NCI-H510A treated with DMSO at 0.1 percent for 48 hours (cell line): ENCODE measurements around the gene NR1D2.
A peak's percentile ranks its signal among the peaks of the same experiment; 100 is the strongest.

Experiments
- DNase-seq: peaks from one replicate; lab custom pipeline; 2025; lab: John Stamatoyannopoulos, UW

The NR1D2 gene

GRCh38 chr3:23964537-23965235 lies 19.6 kb downstream of the NR1D2 start:
- no peak for DNase-seq

- no peak for DNase-seq
These were observed 21.2 kb downstream of the NR1D2 start for GRCh38 chr3:23966328-23966727.

DNA sequence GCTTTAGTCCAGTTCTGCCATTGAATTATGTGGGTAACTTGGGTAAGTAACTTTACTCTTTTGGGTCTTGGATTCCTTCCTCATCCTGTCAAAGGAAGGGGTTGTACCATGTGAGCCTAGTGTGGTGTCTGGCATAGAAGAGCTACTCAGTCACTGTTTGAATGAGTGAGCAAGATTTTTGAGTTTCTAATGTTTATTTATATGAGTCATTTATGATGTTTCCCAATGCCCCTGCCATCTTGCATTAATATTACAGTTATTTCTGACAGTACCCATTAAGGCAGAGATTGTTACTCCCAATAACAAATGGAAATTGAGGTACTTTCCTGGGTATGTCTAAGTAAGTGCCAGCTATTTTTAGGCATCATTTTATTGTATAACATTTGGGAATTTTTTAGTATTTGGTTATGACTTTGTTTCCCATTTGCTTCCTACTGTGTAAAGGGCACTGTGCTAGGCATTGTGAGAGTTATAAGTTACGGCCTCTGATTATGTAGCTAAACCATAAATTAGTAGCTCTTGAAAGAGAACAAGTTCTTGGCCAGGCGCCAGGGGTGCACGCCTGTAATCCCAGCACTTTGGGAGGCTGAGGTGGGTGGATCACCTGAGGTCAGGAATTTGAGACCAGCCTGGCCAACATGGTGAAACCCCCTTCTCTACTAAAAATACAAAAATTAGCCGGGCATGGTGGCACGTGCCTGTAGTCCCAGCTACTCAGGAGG lies 23.5 kb downstream of the NR1D2 start:
- DNase-seq = no peak

DNA sequence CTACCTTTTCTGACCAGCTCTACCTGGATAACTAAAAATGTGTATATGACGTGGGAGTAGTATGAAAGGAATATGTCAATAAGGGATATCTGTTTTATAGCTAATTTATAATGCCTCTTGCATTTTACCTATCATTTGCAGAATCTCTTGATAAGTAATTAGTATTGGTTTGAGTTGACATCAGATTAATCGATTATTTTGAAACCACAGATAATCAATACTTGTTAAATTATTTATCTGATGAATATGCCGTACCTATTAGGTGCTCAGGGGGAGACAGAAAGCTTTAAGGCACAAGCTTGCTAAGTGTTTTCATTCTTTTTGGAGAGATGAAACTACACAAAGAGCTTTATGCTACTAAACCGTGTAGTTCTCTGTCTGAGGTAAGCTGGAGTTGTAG lies 24.3 kb downstream of the NR1D2 start:
- DNase-seq = no peak

- no peak for DNase-seq
These were observed 26.6 kb downstream of the NR1D2 start for GRCh38 chr3:23971684-23972083.

- DNase-seq = no peak
These were observed 31.5 kb downstream of the NR1D2 start for GRCh38 chr3:23976555-23976954.

GRCh38 chr3:23979569-23979968 lies 34.5 kb downstream of the NR1D2 start:
- DNase-seq = no peak

DNA sequence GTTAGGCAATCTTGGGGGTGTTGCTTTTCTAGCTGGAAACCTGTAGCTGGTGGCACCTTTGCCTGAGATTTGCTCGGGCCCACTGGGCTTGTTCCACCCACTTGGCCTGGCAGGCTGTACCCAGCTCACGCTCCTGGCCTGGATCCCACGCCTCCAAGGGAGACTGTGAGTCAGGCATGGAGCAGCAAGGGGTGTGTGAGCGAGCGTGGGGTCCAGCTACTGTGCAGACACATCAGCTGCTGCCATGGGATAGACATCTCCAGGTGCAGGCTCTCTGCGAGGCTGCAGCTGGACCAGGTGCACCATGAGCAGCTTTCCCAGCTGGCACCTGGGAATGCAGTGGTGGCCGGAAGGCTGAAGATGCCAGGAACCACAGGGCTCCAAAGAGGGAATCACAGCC lies 36.0 kb downstream of the NR1D2 start:
- peak; percentile 12 for DNase-seq

DNA sequence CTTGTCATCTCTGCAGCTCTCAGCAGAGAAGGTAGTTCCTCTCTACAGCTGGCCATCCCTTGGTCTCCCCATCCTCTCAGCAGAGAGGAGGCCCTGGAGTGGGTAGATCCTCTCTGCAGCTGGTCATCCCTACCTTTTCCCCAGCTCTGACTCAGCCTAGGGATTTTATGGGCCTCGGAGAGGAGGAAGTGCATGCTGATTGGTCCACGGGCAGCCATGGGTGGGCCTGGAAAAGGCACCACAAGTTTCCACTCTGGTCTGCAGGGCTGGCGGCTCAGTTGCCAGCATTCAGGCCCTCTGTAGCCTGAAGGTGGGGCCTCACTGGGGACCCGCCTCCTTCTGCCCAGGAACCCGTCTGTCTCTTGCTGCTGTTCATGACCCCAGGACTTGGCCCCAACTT lies 36.9 kb downstream of the NR1D2 start:
- DNase-seq = no peak

DNA sequence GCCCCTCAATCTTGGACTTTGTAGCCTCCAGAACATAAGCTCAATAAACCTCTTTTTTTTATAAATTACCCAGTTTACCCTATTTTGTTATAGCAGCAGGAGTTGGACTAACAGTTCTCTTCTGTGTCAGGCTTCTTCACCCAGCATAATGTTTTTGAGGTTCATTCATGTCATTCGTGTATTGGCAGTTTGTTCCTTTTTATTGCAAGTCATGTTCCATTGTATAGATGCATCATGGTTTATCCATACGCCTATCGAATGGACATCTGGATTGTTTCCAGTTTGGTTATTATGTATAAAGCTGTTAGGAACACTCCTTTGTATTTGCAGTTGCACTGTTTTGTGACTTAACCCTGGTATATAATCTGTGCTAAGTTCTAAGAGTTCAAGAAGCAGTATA lies 39.8 kb downstream of the NR1D2 start:
- no peak for DNase-seq

DNA sequence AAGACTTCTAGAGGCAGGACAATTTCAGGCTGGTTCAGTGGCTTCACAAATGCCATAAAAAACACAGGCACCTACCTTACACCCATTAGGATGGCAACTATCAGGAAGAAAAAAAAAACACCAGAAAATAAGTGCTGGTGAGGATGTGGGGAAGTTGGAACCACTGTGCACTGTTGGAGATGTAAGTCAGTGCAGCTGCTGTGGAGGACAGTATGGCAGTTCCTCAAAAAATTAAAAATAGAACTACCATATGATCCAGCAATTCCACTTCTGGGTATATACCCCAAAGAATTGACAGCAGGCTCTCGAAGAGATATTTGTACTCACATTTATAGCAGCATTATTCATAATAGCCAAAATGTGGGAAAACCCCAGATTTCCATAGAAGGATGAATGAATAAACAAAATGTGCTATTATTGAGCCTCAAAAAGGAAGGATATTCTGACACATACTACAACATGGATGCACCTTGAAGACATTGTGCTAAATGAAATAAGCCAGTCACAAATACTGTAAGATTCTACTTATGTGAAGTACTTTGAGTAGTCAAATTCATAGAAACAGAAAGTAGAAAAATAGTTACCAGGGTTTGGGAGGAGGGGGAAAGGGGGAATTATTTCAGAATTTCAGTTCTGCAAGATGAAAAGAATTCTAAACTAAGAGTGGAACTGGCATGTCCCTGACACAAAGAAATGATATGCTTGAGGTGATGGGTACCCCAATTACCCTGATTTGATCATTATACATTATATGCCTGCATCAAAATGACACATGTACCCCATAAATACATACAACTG lies 40.9 kb downstream of the NR1D2 start:
- DNase-seq = no peak

DNA sequence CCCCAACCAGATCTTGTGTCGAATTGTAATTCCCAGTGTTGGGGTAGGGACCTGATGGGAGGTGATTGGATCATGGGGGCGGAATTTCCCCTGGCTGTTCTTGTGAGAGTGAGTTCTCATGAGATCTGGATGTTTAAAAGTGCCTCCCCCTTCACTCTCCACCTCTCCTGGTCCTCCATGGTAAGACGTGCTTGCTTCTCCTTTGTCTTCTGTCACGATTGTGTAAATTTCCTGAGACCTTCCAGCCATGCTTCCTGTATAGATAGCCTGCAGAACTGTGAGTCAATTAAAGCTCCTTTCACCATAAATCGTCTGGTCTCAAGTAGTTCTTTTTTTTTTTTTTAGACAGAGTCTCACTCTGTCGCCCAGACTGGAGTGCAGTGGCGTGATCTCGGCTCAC lies 42.3 kb downstream of the NR1D2 start:
- no peak for DNase-seq

- no peak for DNase-seq
These were observed 46.2 kb downstream of the NR1D2 start for GRCh38 chr3:23991306-23991682.

GRCh38 chr3:23991683-23992628 lies 46.9 kb downstream of the NR1D2 start:
- DNase-seq = peak; percentile 9

DNA sequence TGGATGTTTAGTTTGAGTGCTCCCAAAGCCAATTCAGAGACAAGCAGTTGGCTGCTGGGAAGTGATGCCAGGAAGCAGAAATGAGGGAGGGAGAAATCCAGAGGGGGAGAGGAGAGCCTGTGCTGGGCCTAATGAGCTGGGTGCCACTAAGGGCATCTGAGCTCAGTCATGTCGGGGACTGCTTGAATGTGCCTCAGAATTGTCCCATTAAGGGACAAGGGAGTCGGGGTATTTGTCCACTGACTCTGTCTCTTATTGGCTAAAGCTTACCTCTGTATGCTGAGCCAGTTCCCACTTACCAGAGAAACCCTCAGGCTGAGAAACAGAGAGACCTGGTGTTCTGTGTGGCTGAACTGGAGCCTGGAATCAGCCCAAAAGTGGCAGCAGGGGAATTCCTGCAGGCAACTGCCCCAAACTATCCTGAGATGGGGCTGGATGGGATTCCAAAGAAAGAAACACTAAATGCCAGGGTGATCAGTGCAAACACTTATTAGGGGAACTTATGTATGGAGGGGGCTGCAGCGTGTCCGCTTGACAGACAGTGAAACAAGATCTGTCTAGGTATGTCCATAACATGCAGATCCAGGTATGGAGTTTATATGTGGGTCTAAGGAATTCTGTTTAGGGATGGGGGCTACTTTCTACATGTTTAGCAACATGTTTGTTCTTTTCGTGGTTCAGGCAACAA lies 48.6 kb downstream of the NR1D2 start:
- DNase-seq = no peak

- no peak for DNase-seq
These were observed 49.1 kb downstream of the NR1D2 start for GRCh38 chr3:23994244-23994569.

GRCh38 chr3:23995219-23995618 lies 50.1 kb downstream of the NR1D2 start:
- DNase-seq = no peak

DNA sequence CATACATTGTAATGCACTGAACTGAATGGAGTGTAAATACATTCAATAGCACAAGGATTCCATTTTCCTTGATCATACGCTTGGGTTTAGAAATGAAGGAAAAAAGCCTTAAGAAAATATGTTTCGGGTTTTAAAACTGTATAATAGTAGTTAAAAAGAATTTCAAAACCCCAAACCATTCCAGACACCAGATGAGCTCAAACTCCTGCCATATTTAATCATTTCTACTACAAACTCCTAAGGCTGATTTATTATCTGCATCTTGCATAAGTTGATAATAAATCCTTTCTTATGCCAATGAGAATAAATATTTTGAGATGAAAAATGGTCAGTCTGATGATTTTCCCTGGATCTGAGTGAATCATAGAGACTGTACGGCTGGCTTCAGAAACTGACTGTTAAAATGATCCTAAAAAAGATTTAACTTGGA lies 51.0 kb downstream of the NR1D2 start:
- DNase-seq = no peak

GRCh38 chr3:23999012-23999641 lies 54.0 kb downstream of the NR1D2 start:
- no peak for DNase-seq

DNA sequence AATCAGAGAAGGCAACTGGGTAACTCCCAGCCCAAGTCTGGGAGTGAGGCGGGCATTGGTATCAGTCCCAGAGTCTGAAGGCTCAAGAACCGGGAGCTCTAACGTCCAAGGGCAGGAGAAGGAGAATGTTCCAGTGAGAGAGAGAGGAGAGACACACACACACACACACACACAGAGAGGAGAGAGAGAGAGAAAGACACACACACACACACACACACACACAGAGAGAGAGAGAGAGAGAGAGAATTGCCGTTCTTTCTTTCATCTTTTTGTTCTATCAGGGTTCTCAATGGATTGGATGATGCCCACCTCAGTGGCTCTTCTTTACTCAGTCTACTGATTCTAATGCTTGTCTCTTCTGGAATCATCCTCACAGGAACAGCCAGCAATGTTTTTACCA lies 57.0 kb downstream of the NR1D2 start:
- DNase-seq = no peak

- no peak for DNase-seq
These were observed 58.4 kb downstream of the NR1D2 start for GRCh38 chr3:24003466-24003865.
